ENCODE results near the gene TTC7B.

- TF ChIP-seq ZBTB11 (CRISPR knock-in tag; IDR thresholded peaks at IDR 0.05) (no peak), ATF2 (IDR thresholded peaks at IDR 0.05; ENCODE audit: low read length) (no peak), RBBP5 (conservative IDR thresholded peaks at IDR 0.05) (no peak), SP1 (IDR thresholded peaks at IDR 0.05; ENCODE audit: low read depth, low read length) (no peak), ESRRA (IDR thresholded peaks at IDR 0.05; ENCODE audit: low read length) (no peak), CTCF (IDR thresholded peaks at IDR 0.05 in 2 of 3, conservative IDR thresholded peaks at IDR 0.05 in 1 of 3; ENCODE audit: control insufficient read depth in 2 of 3, extremely low read depth in 1 of 3, insufficient read depth in 1 of 3, low read depth in 3 of 3, low read length in 3 of 3) (no peak)
Observed at GRCh38 chr14:90722590-90722989, 93.6 kb downstream of the TTC7B start.
